ENCODE measurements around the gene FARSA. TPM values are rescaled to one million over a fixed set of nuclear protein-coding genes. Genes with fewer than 3 reads are reported as not detected.

The FARSA gene
- total and polyA plus RNA-seq, 2 of the 8 experiments (the other 6 are each of a cell fraction or from before 2014, with no cell fraction given): 61.0 to 103 TPM

DNA sequence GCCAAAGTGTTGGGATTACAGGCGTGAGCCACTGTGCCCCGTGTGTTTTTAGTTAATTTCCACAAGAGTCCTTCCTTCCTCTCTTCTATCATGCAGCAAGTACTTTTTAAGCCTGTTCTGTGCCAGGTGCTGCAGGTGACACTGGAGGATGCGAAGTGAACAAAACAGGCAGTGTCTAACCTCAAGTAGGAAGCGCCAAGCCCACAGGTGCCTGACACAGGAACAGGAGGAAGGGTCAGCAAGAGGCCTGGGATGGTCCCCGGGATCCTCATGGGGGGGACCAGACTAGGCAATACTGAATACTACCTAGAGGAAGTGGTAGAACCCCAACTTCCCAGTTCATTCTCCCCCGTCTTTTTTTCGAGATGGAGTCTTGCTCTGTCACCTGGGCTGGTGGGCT lies 3.1 kb upstream of the FARSA start:
- H3K9me3 ChIP-seq (ENCODE audit: insufficient read depth in 2 of 2, low read depth in 1 of 2, low read length in 1 of 2): no peaks in the 10 kb centered on the region
- no peak overlapping the region for H3K23ac ChIP-seq (ENCODE audit: insufficient read length)
- H3K27ac ChIP-seq (ENCODE audit: low read depth, low read length): 0 out of 2 replicates have a peak overlapping the region, but pooled peaks have one; percentile 10
- peaks cover 24 to 45% of the 10 kb centered on the region in 2 experiments for H3K79me2 ChIP-seq (ENCODE audit: control insufficient read depth in 1 of 2, insufficient read depth in 2 of 2, low read length in 2 of 2)
- no peaks in the 10 kb centered on the region for H3K27me3 ChIP-seq (replicated peaks in 1 of 4; ENCODE audit: control insufficient read depth in 3 of 4, extremely low read depth in 1 of 4, insufficient read depth in 3 of 4, low read length in 3 of 4)
- H3K18ac ChIP-seq (ENCODE audit: extremely low read depth, low read length): peak overlapping the region; percentile 15
- peak overlapping the region; percentile 40 for H2BK20ac ChIP-seq (ENCODE audit: low read length)
- H3K23me2 ChIP-seq (ENCODE audit: low read depth, low read length): peaks cover 18% of the 10 kb centered on the region; the same call in 1 of the 2 replicates
- ChIA-PET POLR2A (ENCODE audit: partially characterized antibody) (interaction anchor here (0.6 to 3.3 kb wide), 16 partner anchors 10 to 202 kb away, joined by 3 to 71 read pairs (median 12); partner anchors contain the start of genes DNASE2, GADD45GIP1, GCDH and RAD23A), CTCF (ENCODE audit: partially characterized antibody) (interaction anchor here (2.1 kb wide), 1 partner anchor 29 kb away, joined by 9 read pairs; no protein-coding TSS in a partner anchor)
- peaks cover 9 to 20% of the 10 kb centered on the region in 2 experiments for H4K20me1 ChIP-seq (replicated peaks in 1 of 2; ENCODE audit: control insufficient read depth in 1 of 2, insufficient read depth in 2 of 2, low read length in 2 of 2)
- H3K56ac ChIP-seq (replicated peaks; ENCODE audit: insufficient read length, low read depth, low read length): no peak overlapping the region
- WGBS, 2 experiments (ENCODE audit: extremely low coverage in 1 of 2, insufficient coverage in 1 of 2, insufficient read length in 1 of 2, insufficient replicate concordance in 2 of 2, low coverage in 1 of 2, low lambda C conversion rate in 2 of 2, missing lambda C conversion rate in 1 of 2): 92% methylated on average over 7 of the region's 7 CpGs; no CpG with 5 or more reads in 1 of the 2 experiments
- peak overlapping the region; percentile 7 for H2BK120ac ChIP-seq (replicated peaks; ENCODE audit: low read depth, low read length)
- H3K4ac ChIP-seq (replicated peaks; ENCODE audit: insufficient read length, low read depth, low read length): peak overlapping the region; percentile 24
- H2BK12ac ChIP-seq (ENCODE audit: low read depth, low read length): peak overlapping the region; percentile 89; the same call in 1 of the 2 replicates
- H4K8ac ChIP-seq (ENCODE audit: extremely low read depth, insufficient read depth, low read length): peak overlapping the region; percentile 39; the same call in 1 of the 2 replicates
- H3K4me3 ChIP-seq (ENCODE audit: extremely low read depth in 1 of 4, insufficient read depth in 2 of 4, low read depth in 3 of 4, low read length in 4 of 4): no peak overlapping the region
- H2BK5ac ChIP-seq (ENCODE audit: low read depth, low read length): peak overlapping the region; percentile 40; the same call in 1 of the 2 replicates
- no peak overlapping the region for H4K91ac ChIP-seq (replicated peaks; ENCODE audit: insufficient read length, low read length)
- H3K4me1 ChIP-seq (replicated peaks in 1 of 4; ENCODE audit: control insufficient read depth in 3 of 4, insufficient read depth in 4 of 4, low read length in 3 of 4): peaks cover 0 to 26% (median 14%) of the 10 kb centered on the region in 4 experiments; a peak in 6 of 7 replicates
- H2AK5ac ChIP-seq (ENCODE audit: low read depth, low read length): no peak overlapping the region; the same call in 1 of the 2 replicates
- no peak overlapping the region for H4K5ac ChIP-seq (ENCODE audit: insufficient read length, low read depth, low read length)
- no peak overlapping the region; a peak in 1 of 7 replicates for H3K9ac ChIP-seq (replicated peaks in 1 of 4; ENCODE audit: extremely low read depth in 1 of 4, low read depth in 3 of 4, low read length in 3 of 4)
- H3K4me2 ChIP-seq (ENCODE audit: insufficient read depth in 1 of 2, low read depth in 2 of 2, low read length in 2 of 2): peak overlapping the region in 1 of 2 experiments; percentile 87; a peak in 3 of 4 replicates
- H3K14ac ChIP-seq (ENCODE audit: insufficient read length): no peak overlapping the region
- no peak for FAIRE-seq
- H2BK15ac ChIP-seq (ENCODE audit: low read length): peak overlapping the region; percentile 55
- no peak for DNase-seq (ENCODE audit: low read depth in 1 of 2, low spot score in 2 of 2)
- no peak overlapping the region for H2AFZ ChIP-seq (ENCODE audit: low read length)
- H3K79me1 ChIP-seq (ENCODE audit: low read depth, low read length): peaks cover 10% of the 10 kb centered on the region
- peaks cover 11 to 24% (median 19%) of the 10 kb centered on the region in 4 experiments for H3K36me3 ChIP-seq (ENCODE audit: control insufficient read depth in 2 of 4, insufficient read depth in 4 of 4, low read length in 3 of 4)
- TF ChIP-seq SIX5 (IDR thresholded peaks at IDR 0.05; ENCODE audit: low read depth, low read length) (no peak), MAFK (IDR thresholded peaks at IDR 0.05; ENCODE audit: low read depth, low read length) (no peak), POLR2AphosphoS5 (IDR thresholded peaks at IDR 0.05; ENCODE audit: low read depth, low read length) (no peak), NANOG (IDR thresholded peaks at IDR 0.05; ENCODE audit: insufficient read depth, low read depth, low read length, poor library complexity, severe bottlenecking) (no peak), CTBP2 (IDR thresholded peaks at IDR 0.05; ENCODE audit: borderline replicate concordance, insufficient read depth, insufficient read length, low read length) (no peak), SP1 (IDR thresholded peaks at IDR 0.05; ENCODE audit: low read depth, low read length) (no peak), SP2 (IDR thresholded peaks at IDR 0.05; ENCODE audit: low read length) (no peak), CEBPB (IDR thresholded peaks at IDR 0.05; ENCODE audit: low read depth, low read length) (no peak), SRF (IDR thresholded peaks at IDR 0.05; ENCODE audit: low read depth, low read length) (no peak), BACH1 (IDR thresholded peaks at IDR 0.05; ENCODE audit: low read length) (no peak), RFX5 (IDR thresholded peaks at IDR 0.05; ENCODE audit: borderline replicate concordance, low read depth, low read length) (no peak), TCF12 (IDR thresholded peaks at IDR 0.05; ENCODE audit: low read depth, low read length) (no peak)
- TF ChIP-seq, protein P1, sequence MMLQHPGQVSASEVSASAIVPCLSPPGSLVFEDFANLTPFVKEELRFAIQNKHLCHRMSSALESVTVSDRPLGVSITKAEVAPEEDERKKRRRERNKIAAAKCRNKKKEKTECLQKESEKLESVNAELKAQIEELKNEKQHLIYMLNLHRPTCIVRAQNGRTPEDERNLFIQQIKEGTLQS (IDR thresholded peaks at IDR 0.05; ENCODE audit: insufficient read depth, low read depth, low read length): no peak
